Astrocyte of the spinal cord (primary cell): Measurements from ENCODE around the gene EIF4G1.

Experiments used
- DNase-seq: peaks from one replicate; pipeline ENCODE4 v3.0.0; 2011; ENCODE audit warnings: low read depth, low spot score
- H3K4me3 ChIP-seq: 2 replicates; pipeline ENCODE4 v1.5.1; 2011; ENCODE audit warnings: low read depth, mild to moderate bottlenecking, low read length, moderate library complexity
- in situ Hi-C: cut with HindIII; loops from 2 replicates; pipeline ENCODE4 v1.10.0; 2017; ENCODE audit warnings: low sequenced_read_pairs
- TF ChIP-seq, protein P1 (sequence below): IDR thresholded peaks from 2 replicates; pipeline ENCODE4 v1.5.1; 2012; ENCODE audit warnings: low read depth, mild to moderate bottlenecking, low read length, inconsistent platforms

Gene EIF4G1

DNA sequence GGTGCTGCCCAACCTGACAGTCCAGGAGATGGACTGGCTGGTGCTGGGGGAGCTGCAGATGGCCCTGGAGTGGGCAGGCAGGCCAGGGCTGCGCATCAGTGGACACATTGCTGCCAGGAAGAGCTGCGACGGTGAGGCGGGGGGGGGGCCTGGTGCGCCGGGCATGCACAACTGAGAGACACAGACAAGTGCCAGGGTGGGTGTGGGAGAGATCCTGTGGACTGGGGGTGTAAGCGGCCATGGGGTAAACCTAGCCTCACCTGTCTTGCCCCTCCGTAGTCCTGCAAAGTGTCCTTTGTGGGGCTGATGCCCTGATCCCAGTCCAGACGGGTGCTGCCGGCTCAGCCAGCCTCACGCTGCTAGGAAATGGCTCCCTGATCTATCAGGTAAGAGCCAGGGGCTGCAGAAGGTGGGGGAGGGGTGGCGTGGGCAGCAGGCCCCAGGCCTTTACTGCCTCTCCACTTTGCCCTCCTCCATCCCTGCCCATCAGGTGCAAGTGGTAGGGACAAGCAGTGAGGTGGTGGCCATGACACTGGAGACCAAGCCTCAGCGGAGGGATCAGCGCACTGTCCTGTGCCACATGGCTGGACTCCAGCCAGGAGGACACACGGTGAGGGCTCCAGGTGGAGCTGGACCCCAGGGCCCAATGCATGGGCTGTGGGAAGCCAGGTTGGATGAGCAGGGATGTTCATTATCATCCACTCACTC, 68.8 kb downstream of the EIF4G1 start:
- in situ Hi-C loops = no loop called here
- H3K4me3 ChIP-seq = no peak overlapping the region
- DNase-seq = no peak
- TF ChIP-seq, protein P1, sequence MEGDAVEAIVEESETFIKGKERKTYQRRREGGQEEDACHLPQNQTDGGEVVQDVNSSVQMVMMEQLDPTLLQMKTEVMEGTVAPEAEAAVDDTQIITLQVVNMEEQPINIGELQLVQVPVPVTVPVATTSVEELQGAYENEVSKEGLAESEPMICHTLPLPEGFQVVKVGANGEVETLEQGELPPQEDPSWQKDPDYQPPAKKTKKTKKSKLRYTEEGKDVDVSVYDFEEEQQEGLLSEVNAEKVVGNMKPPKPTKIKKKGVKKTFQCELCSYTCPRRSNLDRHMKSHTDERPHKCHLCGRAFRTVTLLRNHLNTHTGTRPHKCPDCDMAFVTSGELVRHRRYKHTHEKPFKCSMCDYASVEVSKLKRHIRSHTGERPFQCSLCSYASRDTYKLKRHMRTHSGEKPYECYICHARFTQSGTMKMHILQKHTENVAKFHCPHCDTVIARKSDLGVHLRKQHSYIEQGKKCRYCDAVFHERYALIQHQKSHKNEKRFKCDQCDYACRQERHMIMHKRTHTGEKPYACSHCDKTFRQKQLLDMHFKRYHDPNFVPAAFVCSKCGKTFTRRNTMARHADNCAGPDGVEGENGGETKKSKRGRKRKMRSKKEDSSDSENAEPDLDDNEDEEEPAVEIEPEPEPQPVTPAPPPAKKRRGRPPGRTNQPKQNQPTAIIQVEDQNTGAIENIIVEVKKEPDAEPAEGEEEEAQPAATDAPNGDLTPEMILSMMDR = no peak

DNA sequence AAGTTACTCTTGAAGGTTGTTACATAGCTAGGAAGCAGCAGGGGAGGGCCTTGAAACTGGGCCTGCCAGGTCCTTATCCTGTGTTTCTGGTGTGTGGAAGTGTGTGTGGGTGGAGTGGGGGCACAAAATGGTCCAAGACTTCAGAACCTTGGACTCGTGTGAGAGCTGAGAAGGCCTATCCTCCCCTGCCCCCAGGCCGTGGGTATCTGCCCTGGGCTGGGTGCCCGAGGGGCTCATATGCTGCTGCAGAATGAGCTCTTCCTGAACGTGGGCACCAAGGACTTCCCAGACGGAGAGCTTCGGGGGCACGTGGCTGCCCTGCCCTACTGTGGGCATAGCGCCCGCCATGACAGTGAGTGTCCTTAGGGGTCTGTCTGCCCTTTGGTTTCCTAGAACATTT, 69.9 kb downstream of the EIF4G1 start:
- in situ Hi-C loops = no loop called here
- DNase-seq = no peak
- H3K4me3 ChIP-seq = no peak overlapping the region
- TF ChIP-seq, protein P1 = no peak
